HG03280 (cell line): ENCODE data around the gene SUFU.

Experiments used
- ATAC-seq: cut with Tn5 transposase; IDR thresholded peaks from one replicate; pipeline ENCODE4 v1.9.1; 2021; ENCODE audit warnings: mild to moderate bottlenecking, moderate library complexity; ENCODE audit not compliant: unreplicated experiment

Gene SUFU

GRCh38 chr10:102647443-102648268 is 143.9 kb downstream of the SUFU start:
- no peak for ATAC-seq

GRCh38 chr10:102648269-102648888 is 144.6 kb downstream of the SUFU start:
- no peak for ATAC-seq

GRCh38 chr10:102648889-102649796 is 145.4 kb downstream of the SUFU start:
- no peak for ATAC-seq

- ATAC-seq: no peak
Measured at GRCh38 chr10:102649797-102650654, 146.3 kb downstream of the SUFU start.

GRCh38 chr10:102650655-102651454 is 147.1 kb downstream of the SUFU start:
- no peak for ATAC-seq

GRCh38 chr10:102651455-102652169 is 147.8 kb downstream of the SUFU start:
- no peak for ATAC-seq

GRCh38 chr10:102652170-102652916 is 148.6 kb downstream of the SUFU start:
- peak; percentile 48 for ATAC-seq

- ATAC-seq: no peak
Measured at GRCh38 chr10:102653060-102653459, 149.3 kb downstream of the SUFU start.

GRCh38 chr10:102654566-102654965 is 150.8 kb downstream of the SUFU start:
- ATAC-seq: no peak

GRCh38 chr10:102654969-102655368 is 151.2 kb downstream of the SUFU start:
- ATAC-seq: no peak

- ATAC-seq: no peak
Measured at GRCh38 chr10:102656026-102656425, 152.3 kb downstream of the SUFU start.

- no peak for ATAC-seq
Measured at GRCh38 chr10:102656791-102657371, 153.1 kb downstream of the SUFU start.

GRCh38 chr10:102657451-102657850 is 153.7 kb downstream of the SUFU start:
- ATAC-seq: no peak

- no peak for ATAC-seq
Measured at GRCh38 chr10:102657984-102658724, 154.4 kb downstream of the SUFU start.

GRCh38 chr10:102658802-102659201 is 155.0 kb downstream of the SUFU start:
- no peak for ATAC-seq

GRCh38 chr10:102660888-102661657 is 157.3 kb downstream of the SUFU start:
- ATAC-seq: peak; percentile 80

GRCh38 chr10:102661658-102662028 is 157.9 kb downstream of the SUFU start:
- peak; percentile 13 for ATAC-seq
